HepG2 (cell line): ENCODE data around the gene ERLEC1.

Experiments used
- CEBPG ChIP-seq: IDR thresholded peaks from 2 replicates; pipeline ENCODE4 v1.6.1; 2016
- HCFC1 ChIP-seq: fragments of 150-350 bp; IDR thresholded peaks from 2 replicates; pipeline ENCODE4 v1.6.1; 2014; ENCODE audit warnings: low read depth, low read length
- NFIC ChIP-seq: IDR thresholded peaks from 2 replicates; pipeline ENCODE4 v1.6.1; 2012; ENCODE audit warnings: mild to moderate bottlenecking, low read length, inconsistent platforms
- RFX5 ChIP-seq: IDR thresholded peaks from 2 replicates; pipeline ENCODE4 v1.6.1; 2011; ENCODE audit warnings: low read depth, low read length, improper control_type of control experiment
- SMAD3 ChIP-seq: sonication (generic); formaldehyde crosslinking; IDR thresholded peaks from 2 replicates; pipeline ENCODE4 v1.4.0; 2020; ENCODE audit warnings: missing genetic modification reagents
- ZBTB21 ChIP-seq: sonication (generic); formaldehyde crosslinking; IDR thresholded peaks from 2 replicates; pipeline ENCODE4 v1.4.0; 2020; ENCODE audit warnings: missing genetic modification reagents
- ZBTB43 ChIP-seq: sonication (generic); formaldehyde crosslinking; conservative IDR thresholded peaks from 2 replicates; pipeline ENCODE4 v1.4.0; 2020; ENCODE audit warnings: missing genetic modification reagents
- ZNF512 ChIP-seq: sonication (generic); formaldehyde crosslinking; IDR thresholded peaks from 2 replicates; pipeline ENCODE4 v1.4.0; 2020; ENCODE audit warnings: mild to moderate bottlenecking, missing genetic modification reagents
- ZSCAN20 ChIP-seq: sonication (generic); formaldehyde crosslinking; IDR thresholded peaks from 2 replicates; pipeline ENCODE4 v1.4.0; 2020; ENCODE audit warnings: missing genetic modification reagents, mild to moderate bottlenecking, borderline replicate concordance

DNA sequence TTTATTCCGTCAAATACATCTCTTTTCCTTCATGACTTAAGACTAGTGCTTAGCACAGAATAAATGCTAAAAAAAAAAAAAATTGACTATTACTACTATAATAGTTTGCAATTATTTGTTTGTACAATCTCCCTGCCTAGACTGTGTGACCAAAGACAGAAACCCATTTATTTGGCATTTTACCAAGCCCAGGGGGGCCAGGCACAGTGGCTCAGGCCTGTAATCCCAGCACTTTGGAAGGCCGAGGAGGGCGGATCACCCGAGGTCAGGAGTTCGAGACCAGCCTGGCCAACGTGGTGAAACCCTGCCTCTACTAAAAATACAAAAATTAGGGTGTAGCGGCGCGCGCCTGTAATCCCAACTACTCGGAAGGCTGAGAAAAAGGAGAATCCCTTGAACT, 1.5 kb upstream of the ERLEC1 start:
- TF ChIP-seq RFX5 (no peak), ZBTB43 (CRISPR knock-in tag) (no peak), HCFC1 (no peak), ZSCAN20 (CRISPR knock-in tag) (no peak), SMAD3 (CRISPR knock-in tag) (no peak), CEBPG (no peak), NFIC (no peak), ZNF512 (CRISPR knock-in tag) (no peak), ZBTB21 (no peak)
